HEK293 (cell line): ENCODE data around the gene CCT6B.
A peak's percentile ranks its signal among the peaks of the same experiment; 100 is the strongest.

Source experiments
- CTCF ChIP-seq: fragments of 450-650 bp; formaldehyde crosslinking; IDR thresholded peaks from 2 replicates; pipeline ENCODE4 v1.5.1; 2016; ENCODE audit warnings: missing biosample characterization, missing genetic modification characterization
- KLF1 ChIP-seq: fragments of 450-650 bp; formaldehyde crosslinking; IDR thresholded peaks from 2 replicates; pipeline ENCODE4 v1.5.1; 2016; ENCODE audit warnings: missing biosample characterization, missing genetic modification characterization
- KLF9 ChIP-seq: fragments of 450-650 bp; formaldehyde crosslinking; IDR thresholded peaks from 2 replicates; pipeline ENCODE4 v1.5.1; 2016; ENCODE audit warnings: missing biosample characterization, missing genetic modification characterization, low read depth
- PATZ1 ChIP-seq: fragments of 450-650 bp; formaldehyde crosslinking; IDR thresholded peaks from 2 replicates; pipeline ENCODE4 v1.5.1; 2016; ENCODE audit warnings: missing biosample characterization, missing genetic modification characterization
- SP3 ChIP-seq: fragments of 450-650 bp; formaldehyde crosslinking; IDR thresholded peaks from 2 replicates; pipeline ENCODE4 v1.5.1; 2016; ENCODE audit warnings: missing biosample characterization, missing genetic modification characterization
- WT1 ChIP-seq: fragments of 450-650 bp; formaldehyde crosslinking; IDR thresholded peaks from 2 replicates; pipeline ENCODE4 v1.5.1; 2016; ENCODE audit warnings: missing biosample characterization, missing genetic modification characterization
- ZNF148 ChIP-seq: fragments of 450-650 bp; formaldehyde crosslinking; IDR thresholded peaks from 2 replicates; pipeline ENCODE4 v1.5.0; 2017; ENCODE audit warnings: missing biosample characterization, missing genetic modification characterization, borderline replicate concordance
- ZNF155 ChIP-seq: fragments of 450-650 bp; formaldehyde crosslinking; IDR thresholded peaks from 2 replicates; pipeline ENCODE4 v1.5.1; 2016; ENCODE audit warnings: missing biosample characterization, missing genetic modification characterization
- ZNF157 ChIP-seq: fragments of 450-650 bp; formaldehyde crosslinking; IDR thresholded peaks from 2 replicates; pipeline ENCODE4 v1.5.1; 2016; ENCODE audit warnings: missing biosample characterization, missing genetic modification characterization
- ZNF2 ChIP-seq: fragments of 450-650 bp; formaldehyde crosslinking; IDR thresholded peaks from 2 replicates; pipeline ENCODE4 v1.5.1; 2016; ENCODE audit warnings: missing biosample characterization, missing genetic modification characterization
- ZNF202 ChIP-seq: fragments of 450-650 bp; formaldehyde crosslinking; IDR thresholded peaks from 2 replicates; pipeline ENCODE4 v1.5.1; 2016; ENCODE audit warnings: missing biosample characterization, missing genetic modification characterization, borderline replicate concordance
- ZNF214 ChIP-seq: fragments of 450-650 bp; formaldehyde crosslinking; IDR thresholded peaks from 2 replicates; pipeline ENCODE4 v1.5.1; 2017; ENCODE audit warnings: missing biosample characterization, mild to moderate bottlenecking, missing genetic modification characterization, borderline replicate concordance
- ZNF266 ChIP-seq: fragments of 450-650 bp; formaldehyde crosslinking; IDR thresholded peaks from 2 replicates; pipeline ENCODE4 v1.5.1; 2016; ENCODE audit warnings: missing biosample characterization, missing genetic modification characterization, low read depth
- ZNF280C ChIP-seq: fragments of 450-650 bp; formaldehyde crosslinking; IDR thresholded peaks from 2 replicates; pipeline ENCODE4 v1.5.1; 2016; ENCODE audit warnings: missing biosample characterization, missing genetic modification characterization
- ZNF404 ChIP-seq: fragments of 450-650 bp; formaldehyde crosslinking; IDR thresholded peaks from 2 replicates; pipeline ENCODE4 v1.5.1; 2017; ENCODE audit warnings: missing biosample characterization, missing genetic modification characterization
- ZNF416 ChIP-seq: fragments of 450-650 bp; formaldehyde crosslinking; IDR thresholded peaks from 2 replicates; pipeline ENCODE4 v1.5.1; 2016; ENCODE audit warnings: missing biosample characterization, missing genetic modification characterization
- ZNF513 ChIP-seq: fragments of 450-650 bp; IDR thresholded peaks from 2 replicates; pipeline ENCODE4 v1.5.1; 2018; ENCODE audit warnings: missing biosample characterization, missing genetic modification characterization
- ZNF530 ChIP-seq: fragments of 450-650 bp; formaldehyde crosslinking; IDR thresholded peaks from 2 replicates; pipeline ENCODE4 v1.5.1; 2016; ENCODE audit warnings: low read depth, missing biosample characterization, missing genetic modification characterization
- ZNF560 ChIP-seq: fragments of 450-650 bp; formaldehyde crosslinking; IDR thresholded peaks from 2 replicates; pipeline ENCODE4 v1.5.1; 2017; ENCODE audit warnings: missing biosample characterization, missing genetic modification characterization, borderline replicate concordance
- ZNF645 ChIP-seq: fragments of 450-650 bp; formaldehyde crosslinking; IDR thresholded peaks from 2 replicates; pipeline ENCODE4; 2016; ENCODE audit warnings: missing biosample characterization, missing genetic modification characterization
- ZNF677 ChIP-seq: fragments of 450-650 bp; IDR thresholded peaks from 2 replicates; pipeline ENCODE4 v1.5.0; 2018; ENCODE audit warnings: missing biosample characterization, mild to moderate bottlenecking, missing genetic modification characterization, moderate library complexity
- ZNF701 ChIP-seq: fragments of 450-650 bp; formaldehyde crosslinking; IDR thresholded peaks from 2 replicates; pipeline ENCODE4 v1.5.1; 2016; ENCODE audit warnings: missing biosample characterization, missing genetic modification characterization
- ZNF76 ChIP-seq: fragments of 450-650 bp; formaldehyde crosslinking; IDR thresholded peaks from 2 replicates; pipeline ENCODE4; 2016; ENCODE audit warnings: low read depth, missing biosample characterization, missing genetic modification characterization, borderline replicate concordance
- ZNF776 ChIP-seq: fragments of 450-650 bp; formaldehyde crosslinking; IDR thresholded peaks from 2 replicates; pipeline ENCODE4 v1.5.0; 2017; ENCODE audit warnings: missing biosample characterization, missing genetic modification characterization, borderline replicate concordance
- ZNF785 ChIP-seq: fragments of 450-650 bp; formaldehyde crosslinking; IDR thresholded peaks from 2 replicates; pipeline ENCODE4 v1.5.1; 2016; ENCODE audit warnings: missing biosample characterization, missing genetic modification characterization
- ZNF791 ChIP-seq: fragments of 450-650 bp; formaldehyde crosslinking; IDR thresholded peaks from 2 replicates; pipeline ENCODE4 v1.5.1; 2016; ENCODE audit warnings: missing biosample characterization, missing genetic modification characterization
- ZSCAN18 ChIP-seq: fragments of 450-650 bp; formaldehyde crosslinking; IDR thresholded peaks from 2 replicates; pipeline ENCODE4 v1.5.1; 2016; ENCODE audit warnings: missing biosample characterization, missing genetic modification characterization
- ZSCAN23 ChIP-seq: fragments of 450-650 bp; formaldehyde crosslinking; IDR thresholded peaks from 2 replicates; pipeline ENCODE4 v1.5.1; 2016; ENCODE audit warnings: missing biosample characterization, missing genetic modification characterization
- ZSCAN30 ChIP-seq: fragments of 450-650 bp; IDR thresholded peaks from 2 replicates; pipeline ENCODE4 v1.5.1; 2018; ENCODE audit warnings: missing biosample characterization, mild to moderate bottlenecking, missing genetic modification characterization, moderate library complexity

CCT6B gene

GRCh38 chr17:34998205-34998604 lies 36.9 kb upstream of the CCT6B start (continued):
- TF ChIP-seq ZNF513 (tag by site-specific recombination) = no peak
- TF ChIP-seq ZNF155 (tag by site-specific recombination) = no peak
- no peak for TF ChIP-seq ZNF280C (tag by site-specific recombination)
- no peak for TF ChIP-seq ZNF677 (tag by site-specific recombination)
- TF ChIP-seq ZNF202 = no peak
- TF ChIP-seq ZNF416 (tag by site-specific recombination) = no peak
- TF ChIP-seq ZNF776 (tag by site-specific recombination) = no peak
- TF ChIP-seq ZSCAN18 (tag by site-specific recombination) = no peak
- no peak for TF ChIP-seq SP3 (tag by site-specific recombination)
- TF ChIP-seq ZSCAN30 = no peak
- TF ChIP-seq ZNF157 (tag by site-specific recombination) = no peak
- no peak for TF ChIP-seq ZNF645 (tag by site-specific recombination)
- TF ChIP-seq ZNF148 = no peak
- TF ChIP-seq ZNF785 (tag by site-specific recombination) = no peak
- 0 out of 2 replicates have a peak, but pooled peaks have one; percentile 31 for TF ChIP-seq ZNF2 (tag by site-specific recombination)
- no peak for TF ChIP-seq ZNF791 (tag by site-specific recombination)
- TF ChIP-seq ZNF701 (tag by site-specific recombination) = no peak
- no peak for TF ChIP-seq ZNF530 (tag by site-specific recombination)
- peak; percentile 90 for TF ChIP-seq CTCF (tag by site-specific recombination)
- no peak for TF ChIP-seq ZSCAN23 (tag by site-specific recombination)
- TF ChIP-seq ZNF560 (tag by site-specific recombination) = no peak
- no peak for TF ChIP-seq WT1 (tag by site-specific recombination)
- TF ChIP-seq ZNF266 = no peak
- no peak for TF ChIP-seq KLF9 (tag by site-specific recombination)
- no peak for TF ChIP-seq ZNF76 (tag by site-specific recombination)
- no peak for TF ChIP-seq PATZ1 (tag by site-specific recombination)
- no peak for TF ChIP-seq ZNF404 (tag by site-specific recombination)
- no peak for TF ChIP-seq KLF1 (tag by site-specific recombination)
- TF ChIP-seq ZNF214 (tag by site-specific recombination) = no peak
